Lower leg skin (tissue), 4 donors: ENCODE data around the gene HAL. TPM values are rescaled to one million over a fixed set of nuclear protein-coding genes. Genes with fewer than 3 reads are reported as not detected.

Experiments used
- DNase-seq, 2 donors: peaks; one replicate each; pipeline ENCODE4 v3.0.0-alpha.2; 2019; ENCODE audit warnings: low spot score in 2 of 2
- H3K4me3 ChIP-seq: fragments of 200-600 bp; sonication (generic); 2 replicates; pipeline ENCODE4 v1.5.1; 2017; ENCODE audit warnings: mild to moderate bottlenecking, low read depth; ENCODE audit not compliant: poor library complexity, severe bottlenecking
- POLR2A ChIP-seq, 2 donors: fragments of 450-650 bp; IDR thresholded peaks; one replicate each; pipeline ENCODE4 v1.6.1; 2016 to 2017; ENCODE audit warnings: antibody characterized with exemption in 2 of 2, mild to moderate bottlenecking in 1 of 2, moderate library complexity in 1 of 2
- WGBS, 2 donors: methylation state at CpG; one replicate each; pipeline ENCODE4 v1.1.5; 2018; 5-methylcytosine and 5-hydroxymethylcytosine counted together
- intact Hi-C: fragments of 100-400 bp; cut with DNase I; formaldehyde crosslinking; loops from one replicate; pipeline ENCODE4 v1.15.0; 2023; ENCODE audit warnings: low total_unique reads
- total RNA-seq, 4 donors: library from RNA; depleted of rRNA; stranded (reverse); fragments of >200 nt; gene quantifications; one replicate each; pipeline ENCODE4 v1.1.0, GENCODE V29; 2016
- TF ChIP-seq, protein P1 (sequence below), 3 donors: fragments of 450-650 bp; IDR thresholded peaks; one replicate each; pipeline ENCODE4 v1.5.1; 2016; ENCODE audit warnings: antibody characterized with exemption in 3 of 3, mild to moderate bottlenecking in 3 of 3, moderate library complexity in 2 of 3

Gene HAL
- total RNA-seq, 4 donors from 2014 or later, result 128 to 289 (median 164) TPM

DNA sequence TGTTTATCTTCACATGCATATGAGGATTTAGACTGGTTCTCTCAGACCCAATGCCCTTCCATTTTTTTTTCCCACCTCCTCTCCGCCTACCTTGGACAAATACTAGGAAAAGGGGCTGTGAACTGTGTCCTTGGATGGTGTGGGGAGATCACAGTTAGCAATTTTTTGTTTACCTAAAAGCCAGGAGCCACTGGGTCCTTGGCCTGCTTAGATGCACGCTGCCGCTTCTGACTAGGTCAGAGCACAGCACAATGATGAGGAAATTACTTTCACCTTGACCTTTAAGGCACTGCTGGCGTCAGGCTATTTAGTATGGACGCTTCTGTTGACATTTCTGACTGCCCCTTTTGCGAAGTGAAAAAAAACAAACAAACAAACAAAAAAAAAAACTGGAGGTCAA is 55.6 kb downstream of the HAL start:
- DNase-seq, result no peak
- TF ChIP-seq POLR2A (IDR thresholded peaks at IDR 0.05), result no peak
- TF ChIP-seq, protein P1, sequence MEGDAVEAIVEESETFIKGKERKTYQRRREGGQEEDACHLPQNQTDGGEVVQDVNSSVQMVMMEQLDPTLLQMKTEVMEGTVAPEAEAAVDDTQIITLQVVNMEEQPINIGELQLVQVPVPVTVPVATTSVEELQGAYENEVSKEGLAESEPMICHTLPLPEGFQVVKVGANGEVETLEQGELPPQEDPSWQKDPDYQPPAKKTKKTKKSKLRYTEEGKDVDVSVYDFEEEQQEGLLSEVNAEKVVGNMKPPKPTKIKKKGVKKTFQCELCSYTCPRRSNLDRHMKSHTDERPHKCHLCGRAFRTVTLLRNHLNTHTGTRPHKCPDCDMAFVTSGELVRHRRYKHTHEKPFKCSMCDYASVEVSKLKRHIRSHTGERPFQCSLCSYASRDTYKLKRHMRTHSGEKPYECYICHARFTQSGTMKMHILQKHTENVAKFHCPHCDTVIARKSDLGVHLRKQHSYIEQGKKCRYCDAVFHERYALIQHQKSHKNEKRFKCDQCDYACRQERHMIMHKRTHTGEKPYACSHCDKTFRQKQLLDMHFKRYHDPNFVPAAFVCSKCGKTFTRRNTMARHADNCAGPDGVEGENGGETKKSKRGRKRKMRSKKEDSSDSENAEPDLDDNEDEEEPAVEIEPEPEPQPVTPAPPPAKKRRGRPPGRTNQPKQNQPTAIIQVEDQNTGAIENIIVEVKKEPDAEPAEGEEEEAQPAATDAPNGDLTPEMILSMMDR (IDR thresholded peaks at IDR 0.05), result no peak
- WGBS, 2 donors, result 84 to 87% methylated on average over 6 of the region's 6 CpGs
- intact Hi-C loops, result no loop called here
- H3K4me3 ChIP-seq, result no peak overlapping the region

Other genes with a start within 250 kb of the HAL start
- 10 to 100 TPM; 11.0 to 30.6 (median 16.8) TPM for gene NTN4, start 205.6 kb downstream of the HAL start, total RNA-seq
- gene SNRPF, start 137.4 kb downstream of the HAL start, total RNA-seq, result 1 to 10 TPM; 5.8 to 8.2 (median 7.4) TPM
- under 1 TPM in 1 of 4 donors, not detected in 3; 0.06 TPM for gene CCDC38, start 53.7 kb downstream of the HAL start, total RNA-seq
- 1 to 10 TPM in 2 of 4 donors, not detected in 2; 1.1 to 7.7 TPM for gene AMDHD1, start 53.0 kb downstream of the HAL start, total RNA-seq
- gene LTA4H, start 39.2 kb upstream of the HAL start, total RNA-seq, result 10 to 100 TPM; 66.0 to 84.7 (median 75.5) TPM
- 10 to 100 TPM in 1 of 4 donors, 1 to 10 TPM in 3; 8.4 to 12.9 (median 9.5) TPM for gene ELK3, start 198.0 kb upstream of the HAL start, total RNA-seq